ENCODE data around the gene MYH9.
A peak's percentile ranks its signal among the peaks of the same experiment; 100 is the strongest.

MYH9 gene

GRCh38 chr22:36331306-36331911 is 56.4 kb downstream of the MYH9 start:
- H3K4me3 ChIP-seq (ENCODE audit: low read length) = no peak overlapping the region
- TF ChIP-seq, protein P1, sequence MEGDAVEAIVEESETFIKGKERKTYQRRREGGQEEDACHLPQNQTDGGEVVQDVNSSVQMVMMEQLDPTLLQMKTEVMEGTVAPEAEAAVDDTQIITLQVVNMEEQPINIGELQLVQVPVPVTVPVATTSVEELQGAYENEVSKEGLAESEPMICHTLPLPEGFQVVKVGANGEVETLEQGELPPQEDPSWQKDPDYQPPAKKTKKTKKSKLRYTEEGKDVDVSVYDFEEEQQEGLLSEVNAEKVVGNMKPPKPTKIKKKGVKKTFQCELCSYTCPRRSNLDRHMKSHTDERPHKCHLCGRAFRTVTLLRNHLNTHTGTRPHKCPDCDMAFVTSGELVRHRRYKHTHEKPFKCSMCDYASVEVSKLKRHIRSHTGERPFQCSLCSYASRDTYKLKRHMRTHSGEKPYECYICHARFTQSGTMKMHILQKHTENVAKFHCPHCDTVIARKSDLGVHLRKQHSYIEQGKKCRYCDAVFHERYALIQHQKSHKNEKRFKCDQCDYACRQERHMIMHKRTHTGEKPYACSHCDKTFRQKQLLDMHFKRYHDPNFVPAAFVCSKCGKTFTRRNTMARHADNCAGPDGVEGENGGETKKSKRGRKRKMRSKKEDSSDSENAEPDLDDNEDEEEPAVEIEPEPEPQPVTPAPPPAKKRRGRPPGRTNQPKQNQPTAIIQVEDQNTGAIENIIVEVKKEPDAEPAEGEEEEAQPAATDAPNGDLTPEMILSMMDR (conservative IDR thresholded peaks at IDR 0.05; ENCODE audit: low read length) = no peak
- peak; percentile 90 for DNase-seq (ENCODE audit: low read depth)

DNA sequence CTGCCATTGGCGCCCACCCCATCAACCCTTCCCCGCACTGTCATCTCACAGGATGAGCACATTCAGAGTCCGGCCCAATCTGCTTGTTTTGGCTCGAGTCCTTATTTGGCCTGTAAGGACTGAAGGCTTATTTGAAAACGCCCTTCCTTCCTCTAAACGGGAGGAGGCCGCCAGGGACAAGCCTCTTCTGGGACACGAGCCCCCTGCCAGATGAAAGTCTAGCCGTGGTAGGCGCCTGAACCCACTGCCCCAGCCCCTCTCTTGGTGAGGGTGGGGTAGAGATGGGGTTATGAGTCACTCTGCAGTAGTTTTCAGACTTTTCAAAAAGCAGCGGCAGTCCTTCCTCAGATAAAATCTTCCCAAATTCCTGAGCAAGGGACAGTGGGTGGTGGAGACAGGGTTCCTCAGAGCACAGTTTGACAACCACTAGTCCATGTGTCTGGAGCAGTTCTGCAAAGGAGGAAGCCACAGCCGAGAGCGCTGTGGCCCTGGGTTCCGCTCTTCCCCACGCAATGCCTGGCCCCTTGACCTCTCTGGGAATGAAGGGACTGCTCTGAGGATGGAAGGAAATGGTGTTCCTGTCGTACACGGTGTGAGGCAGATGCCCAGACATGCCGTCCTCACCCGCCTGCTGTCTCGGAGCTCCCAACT is 57.0 kb downstream of the MYH9 start:
- H3K4me3 ChIP-seq (ENCODE audit: low read length) = no peak overlapping the region
- peak; percentile 51 for DNase-seq (ENCODE audit: low read depth)
- TF ChIP-seq, protein P1 (conservative IDR thresholded peaks at IDR 0.05; ENCODE audit: low read length) = no peak

- TF ChIP-seq, protein P1 (conservative IDR thresholded peaks at IDR 0.05; ENCODE audit: low read length) = no peak
- H3K4me3 ChIP-seq (ENCODE audit: low read length) = no peak overlapping the region
- no peak for DNase-seq (ENCODE audit: low read depth)
Measured at GRCh38 chr22:36330127-36330526, 57.6 kb downstream of the MYH9 start.

- DNase-seq (ENCODE audit: low read depth) = peak; percentile 97
- H3K4me3 ChIP-seq (ENCODE audit: low read length) = peak overlapping the region; percentile 2; the same call in 1 of the 2 replicates
- TF ChIP-seq, protein P1 (conservative IDR thresholded peaks at IDR 0.05; ENCODE audit: low read length) = no peak
Measured at GRCh38 chr22:36329254-36330078, 58.3 kb downstream of the MYH9 start.

- DNase-seq (ENCODE audit: low read depth) = peak; percentile 69
- peak overlapping the region; percentile 2; the same call in 1 of the 2 replicates for H3K4me3 ChIP-seq (ENCODE audit: low read length)
- TF ChIP-seq, protein P1 (conservative IDR thresholded peaks at IDR 0.05; ENCODE audit: low read length) = no peak
Measured at GRCh38 chr22:36328635-36329253, 59.0 kb downstream of the MYH9 start.

DNA sequence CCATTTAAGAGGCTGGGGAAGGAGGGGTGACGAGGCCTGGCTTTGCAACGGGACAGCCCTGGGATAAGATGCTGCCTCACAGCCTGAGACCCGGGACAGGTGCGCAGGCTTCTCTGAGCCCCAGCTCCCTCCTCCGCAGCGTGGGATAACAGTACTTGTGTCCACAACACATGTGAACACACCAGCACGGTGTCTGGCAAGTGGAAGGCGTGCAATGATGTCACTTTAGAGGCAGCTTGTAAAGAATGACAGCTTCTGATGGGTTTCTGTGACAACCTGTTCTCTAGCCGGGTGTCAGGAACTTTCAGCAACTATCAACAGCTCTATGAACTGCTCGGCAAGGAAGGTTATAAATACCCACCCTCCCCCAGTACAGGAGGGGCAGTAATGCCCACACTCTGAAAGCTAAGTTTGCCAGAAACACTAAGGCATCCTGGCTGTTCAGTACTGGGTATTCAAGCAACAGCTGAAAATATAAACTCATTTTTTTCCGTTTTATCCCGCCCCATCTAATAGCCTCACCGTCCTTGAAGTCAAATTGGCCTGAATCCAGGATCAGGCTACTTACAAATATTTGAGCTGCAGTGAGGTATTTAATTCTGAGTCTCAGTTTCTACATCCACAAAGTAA is 59.7 kb downstream of the MYH9 start:
- no peak overlapping the region for H3K4me3 ChIP-seq (ENCODE audit: low read length)
- TF ChIP-seq, protein P1 (conservative IDR thresholded peaks at IDR 0.05; ENCODE audit: low read length) = no peak
- peak; percentile 50 for DNase-seq (ENCODE audit: low read depth)

Measured in AG10803 (cell line).